Neural crest cell (in vitro differentiated cells): ENCODE results near the gene ROBO2. TPM values are rescaled to one million over a fixed set of nuclear protein-coding genes. Genes with fewer than 3 reads are reported as not detected.

Experiments used
- DNase-seq: peaks from one replicate; pipeline ENCODE4 v3.0.0; 2021; ENCODE audit warnings: low read depth, mixed read lengths, low spot score
- H3K27ac Mint-ChIP-seq: one replicate; pipeline ENCODE4 v1.8.0; 2021; ENCODE audit warnings: mild to moderate bottlenecking, mixed read lengths; ENCODE audit not compliant: unreplicated experiment
- H3K27me3 Mint-ChIP-seq: 2 replicates; pipeline ENCODE4 v1.8.0; 2021; ENCODE audit warnings: low read depth, mild to moderate bottlenecking, mixed read lengths
- H3K36me3 Mint-ChIP-seq: 2 replicates; pipeline ENCODE4 v1.8.0; 2021; ENCODE audit warnings: low read depth, mild to moderate bottlenecking, mixed read lengths
- H3K4me1 Mint-ChIP-seq: 2 replicates; pipeline ENCODE4 v1.8.0; 2021; ENCODE audit warnings: mixed read lengths
- H3K4me3 Mint-ChIP-seq: one replicate; pipeline ENCODE4 v1.8.0; 2021; ENCODE audit warnings: mild to moderate bottlenecking, mixed read lengths
- H3K9me3 Mint-ChIP-seq: 2 replicates; pipeline ENCODE4 v1.8.0; 2021; ENCODE audit warnings: mixed read lengths
- CTCF ChIP-seq: fragments of 200-600 bp; sonication (generic); conservative IDR thresholded peaks from 2 replicates; pipeline ENCODE4 v1.5.0; 2021; ENCODE audit warnings: antibody characterized with exemption, mild to moderate bottlenecking
- total RNA-seq: library from RNA; stranded (reverse); gene quantifications from 2 replicates; pipeline ENCODE4 v1.2.1, GENCODE V29; 2021

The ROBO2 gene
- total RNA-seq, 1 donor from 2014 or later: 27.9 TPM

- no peaks in the 10 kb centered on the region for H3K36me3 Mint-ChIP-seq
- H3K27me3 Mint-ChIP-seq: no peaks in the 10 kb centered on the region
- no peaks in the 10 kb centered on the region for H3K4me1 Mint-ChIP-seq
- no peaks in the 10 kb centered on the region for H3K9me3 Mint-ChIP-seq
- H3K27ac Mint-ChIP-seq: no peak overlapping the region
- no peak for DNase-seq
- no peak overlapping the region for H3K4me3 Mint-ChIP-seq
- TF ChIP-seq CTCF: no peak
Measured at GRCh38 chr3:77586216-77586615, 546.3 kb downstream of the ROBO2 start.

- no peak for DNase-seq
- no peak for TF ChIP-seq CTCF
- no peak overlapping the region for H3K27ac Mint-ChIP-seq
- no peak overlapping the region for H3K4me3 Mint-ChIP-seq
- H3K36me3 Mint-ChIP-seq: no peaks in the 10 kb centered on the region
- H3K4me1 Mint-ChIP-seq: no peaks in the 10 kb centered on the region
- no peaks in the 10 kb centered on the region for H3K9me3 Mint-ChIP-seq
- H3K27me3 Mint-ChIP-seq: no peaks in the 10 kb centered on the region
Measured at GRCh38 chr3:77588863-77589262, 549.0 kb downstream of the ROBO2 start.

- Mint-ChIP-seq H3K27ac (no peak overlapping the region), H3K4me3 (no peak overlapping the region), H3K4me1 (no peaks in the 10 kb centered on the region), H3K27me3 (no peaks in the 10 kb centered on the region), H3K9me3 (no peaks in the 10 kb centered on the region), H3K36me3 (no peaks in the 10 kb centered on the region)
- TF ChIP-seq CTCF: no peak
- no peak for DNase-seq
Measured at GRCh38 chr3:77590191-77590590, 550.3 kb downstream of the ROBO2 start.

GRCh38 chr3:77595371-77595870 is 555.5 kb downstream of the ROBO2 start:
- TF ChIP-seq CTCF: no peak
- H3K27ac Mint-ChIP-seq: no peak overlapping the region
- H3K27me3 Mint-ChIP-seq: no peaks in the 10 kb centered on the region
- H3K36me3 Mint-ChIP-seq: no peaks in the 10 kb centered on the region
- H3K9me3 Mint-ChIP-seq: peaks cover 3% of the 10 kb centered on the region
- H3K4me3 Mint-ChIP-seq: no peak overlapping the region
- DNase-seq: no peak
- no peaks in the 10 kb centered on the region for H3K4me1 Mint-ChIP-seq

- H3K36me3 Mint-ChIP-seq: peaks cover 8% of the 10 kb centered on the region
- H3K4me1 Mint-ChIP-seq: no peaks in the 10 kb centered on the region
- H3K27me3 Mint-ChIP-seq: no peaks in the 10 kb centered on the region
- no peak for DNase-seq
- no peak for TF ChIP-seq CTCF
- H3K27ac Mint-ChIP-seq: no peak overlapping the region
- no peak overlapping the region for H3K4me3 Mint-ChIP-seq
- H3K9me3 Mint-ChIP-seq: peaks cover 7% of the 10 kb centered on the region
Measured at GRCh38 chr3:77599948-77600347, 560.0 kb downstream of the ROBO2 start.
